PFSK-1 (cell line): ENCODE results near the gene SYN1.

ENCODE experiments used
- SIN3A ChIP-seq: IDR thresholded peaks from 2 replicates; pipeline ENCODE4 v1.6.1; 2012; ENCODE audit warnings: mild to moderate bottlenecking, low read length, moderate library complexity, borderline replicate concordance; ENCODE audit not compliant: insufficient read depth
- TAF1 ChIP-seq: IDR thresholded peaks from 2 replicates; pipeline ENCODE4 v1.6.1; 2012; ENCODE audit warnings: low read length, control low read depth, borderline replicate concordance; ENCODE audit not compliant: insufficient read depth

- TF ChIP-seq TAF1 (no peak), SIN3A (no peak)
These were observed 56.9 kb downstream of the SYN1 start for GRCh38 chrX:47562615-47563243.
